WTC11 (cell line): ENCODE data around the gene ADORA2B. TPM values are rescaled to one million over a fixed set of nuclear protein-coding genes. Genes with fewer than 3 reads are reported as not detected.

Source experiments
- ATAC-seq: fragments of 200-7000 bp; cut with Tn5 transposase; 2 replicates; pipeline ENCODE4 v1.10.0; 2021; ENCODE audit warnings: mild to moderate bottlenecking, moderate library complexity
- CTCF ChIA-PET: fragments of 300-600 bp; sonication (Branson Sonifier 250); formaldehyde crosslinking; loops from one replicate; lab custom pipeline; 2021; ENCODE audit warnings: antibody characterized with exemption; lab: Charles Lee
- POLR2A ChIA-PET: fragments of 350-600 bp; sonication (Branson Sonifier 250); formaldehyde crosslinking; loops from one replicate; lab custom pipeline; 2021; ENCODE audit warnings: antibody characterized with exemption; lab: Charles Lee
- DNase-seq: peaks from one replicate; pipeline ENCODE4 v3.0.0; 2021; ENCODE audit warnings: low spot score
- H3K27ac Mint-ChIP-seq: 2 replicates; pipeline ENCODE4 v1.8.0; 2021; ENCODE audit warnings: mixed read lengths
- H3K27me3 Mint-ChIP-seq: 2 replicates; pipeline ENCODE4 v1.8.0; 2021; ENCODE audit warnings: low read depth, mild to moderate bottlenecking, moderate library complexity, mixed read lengths
- H3K36me3 Mint-ChIP-seq: 2 replicates; pipeline ENCODE4 v1.8.0; 2021; ENCODE audit warnings: mixed read lengths
- H3K4me1 Mint-ChIP-seq: 2 replicates; pipeline ENCODE4 v1.8.0; 2022; ENCODE audit warnings: mixed read lengths
- H3K4me3 Mint-ChIP-seq: 2 replicates; pipeline ENCODE4 v1.8.0; 2021; ENCODE audit warnings: mild to moderate bottlenecking, moderate library complexity, mixed read lengths
- H3K9me3 Mint-ChIP-seq: 2 replicates; pipeline ENCODE4 v1.8.0; 2021; ENCODE audit warnings: mixed read lengths
- AR ChIP-seq: fragments of 250-450 bp; sonication (Bioruptor Pico); IDR thresholded peaks from 2 replicates; pipeline ENCODE4 v1.9.0; 2021; ENCODE audit warnings: mild to moderate bottlenecking
- ATF2 ChIP-seq: sonication (generic); formaldehyde crosslinking; IDR thresholded peaks from 2 replicates; pipeline ENCODE4 v1.8.1; 2022; ENCODE audit warnings: low read depth, missing genetic modification reagents, borderline replicate concordance
- CTCF ChIP-seq: fragments of 200-600 bp; IDR thresholded peaks from 2 replicates; pipeline ENCODE4 v1.8.0; 2022; ENCODE audit warnings: antibody characterized with exemption
- FOXP4 ChIP-seq: sonication (generic); formaldehyde crosslinking; IDR thresholded peaks from 2 replicates; pipeline ENCODE4 v1.8.0; 2022; ENCODE audit warnings: mild to moderate bottlenecking, missing genetic modification reagents
- IRF2 ChIP-seq: sonication (generic); formaldehyde crosslinking; IDR thresholded peaks from 2 replicates; pipeline ENCODE4 v1.8.0; 2022; ENCODE audit warnings: low read depth, missing genetic modification reagents, borderline replicate concordance
- KAT7 ChIP-seq: sonication (generic); formaldehyde crosslinking; IDR thresholded peaks from 2 replicates; pipeline ENCODE4 v1.8.1; 2023; ENCODE audit warnings: missing genetic modification reagents, mild to moderate bottlenecking, borderline replicate concordance
- MLX ChIP-seq: sonication (generic); formaldehyde crosslinking; IDR thresholded peaks from 2 replicates; pipeline ENCODE4 v1.8.1; 2023; ENCODE audit warnings: mild to moderate bottlenecking, missing genetic modification reagents, moderate library complexity
- NR2C2 ChIP-seq: sonication (generic); formaldehyde crosslinking; IDR thresholded peaks from 2 replicates; pipeline ENCODE4 v1.8.0; 2022; ENCODE audit warnings: mild to moderate bottlenecking, missing genetic modification reagents
- NR3C1 ChIP-seq: sonication (generic); formaldehyde crosslinking; conservative IDR thresholded peaks from 2 replicates; pipeline ENCODE4 v1.8.1; 2023; ENCODE audit warnings: low read depth, mild to moderate bottlenecking, missing genetic modification reagents
- USF1 ChIP-seq: sonication (generic); formaldehyde crosslinking; IDR thresholded peaks from 2 replicates; pipeline ENCODE4 v1.8.0; 2022; ENCODE audit warnings: mild to moderate bottlenecking, missing genetic modification reagents
- ZBTB43 ChIP-seq: sonication (generic); formaldehyde crosslinking; IDR thresholded peaks from 2 replicates; pipeline ENCODE4 v1.8.1; 2023; ENCODE audit warnings: mild to moderate bottlenecking, missing genetic modification reagents
- ZNF121 ChIP-seq: sonication (generic); formaldehyde crosslinking; IDR thresholded peaks from 2 replicates; pipeline ENCODE4 v1.8.0; 2023; ENCODE audit warnings: missing genetic modification reagents
- ZNF219 ChIP-seq: sonication (generic); formaldehyde crosslinking; IDR thresholded peaks from 2 replicates; pipeline ENCODE4 v1.8.0; 2023; ENCODE audit warnings: missing genetic modification reagents, mild to moderate bottlenecking, borderline replicate concordance
- ZNF263 ChIP-seq: sonication (generic); formaldehyde crosslinking; IDR thresholded peaks from 2 replicates; pipeline ENCODE4 v1.8.1; 2022; ENCODE audit warnings: low read depth, mild to moderate bottlenecking, moderate library complexity, missing genetic modification reagents
- ZNF396 ChIP-seq: fragments of 250-450 bp; sonication (Bioruptor Pico); IDR thresholded peaks from 2 replicates; pipeline ENCODE4 v1.8.0; 2021; ENCODE audit warnings: mild to moderate bottlenecking, moderate library complexity, borderline replicate concordance
- ZNF423 ChIP-seq: fragments of 250-450 bp; sonication (Bioruptor Pico); IDR thresholded peaks from 2 replicates; pipeline ENCODE4 v2.1.2; 2022; ENCODE audit warnings: mild to moderate bottlenecking, moderate library complexity
- ZNF532 ChIP-seq: fragments of 250-450 bp; sonication (Bioruptor Pico); IDR thresholded peaks from 2 replicates; pipeline ENCODE4 v1.9.0; 2021; ENCODE audit warnings: mild to moderate bottlenecking, borderline replicate concordance
- total RNA-seq: library from RNA; stranded (reverse); gene quantifications from 3 replicates; pipeline ENCODE4 v1.2.3, GENCODE V29; 2021

ADORA2B gene
- total RNA-seq, 1 experiment from 2014 or later, result 4.2 TPM

GRCh38 chr17:15965528-15965927 lies 20.6 kb downstream of the ADORA2B start:
- Mint-ChIP-seq H3K4me1 (peaks cover 60% of the 10 kb centered on the region), H3K27me3 (no peaks in the 10 kb centered on the region), H3K9me3 (no peaks in the 10 kb centered on the region), H3K4me3 (peak overlapping the region; percentile 44), H3K27ac (peak overlapping the region; percentile 100), H3K36me3 (peaks cover 1% of the 10 kb centered on the region; the same call in 1 of the 2 replicates)
- TF ChIP-seq ZNF121 (CRISPR knock-in tag), result no peak
- TF ChIP-seq ZNF396, result no peak
- no peak for TF ChIP-seq ZNF423 (CRISPR knock-in tag)
- no peak for TF ChIP-seq ZNF219 (CRISPR knock-in tag)
- no peak for TF ChIP-seq CTCF
- TF ChIP-seq ZBTB43 (CRISPR knock-in tag), result no peak
- TF ChIP-seq NR3C1 (CRISPR knock-in tag), result no peak
- no peak for TF ChIP-seq MLX (CRISPR knock-in tag)
- TF ChIP-seq NR2C2, result no peak
- no peak for TF ChIP-seq USF1
- TF ChIP-seq KAT7 (CRISPR knock-in tag), result no peak
- TF ChIP-seq ZNF532, result no peak
- TF ChIP-seq ZNF263 (CRISPR knock-in tag), result no peak
- CTCF ChIA-PET, result interaction anchor here (0.7 to 4.2 kb wide), 4 partner anchors 17 to 34 kb away, joined by 3 to 43 read pairs (median 11); partner anchors contain the start of genes ADORA2B, TTC19 and ZSWIM7
- DNase-seq, result no peak
- peak; percentile 8 for ATAC-seq
- POLR2A ChIA-PET, result interaction anchor here (1.1 to 2.2 kb wide), 2 partner anchors 16 to 20 kb away, joined by 3 to 16 read pairs; partner anchors contain the start of gene ADORA2B

- ChIA-PET POLR2A (interaction anchor here (0.9 to 2.2 kb wide), 3 partner anchors 18 to 33 kb away, joined by 3 to 16 read pairs (median 4); partner anchors contain the start of genes ADORA2B, TTC19 and ZSWIM7), CTCF (interaction anchor here (0.8 to 4.2 kb wide), 5 partner anchors 14 to 34 kb away, joined by 3 to 43 read pairs (median 4); partner anchors contain the start of genes ADORA2B, TTC19 and ZSWIM7)
- peaks cover 68% of the 10 kb centered on the region for H3K4me1 Mint-ChIP-seq
- peaks cover 2% of the 10 kb centered on the region; the same call in 1 of the 2 replicates for H3K36me3 Mint-ChIP-seq
- peak; percentile 90 for ATAC-seq
- H3K4me3 Mint-ChIP-seq, result peak overlapping the region; percentile 65
- peak; percentile 82 for DNase-seq
- no peaks in the 10 kb centered on the region for H3K27me3 Mint-ChIP-seq
- peak overlapping the region; percentile 100 for H3K27ac Mint-ChIP-seq
- no peaks in the 10 kb centered on the region for H3K9me3 Mint-ChIP-seq
- peak; percentile 45; the same call in 1 of the 2 replicates for TF ChIP-seq FOXP4
- no peak for TF ChIP-seq IRF2 (CRISPR knock-in tag)
- no peak for TF ChIP-seq AR (CRISPR knock-in tag)
- TF ChIP-seq ATF2 (CRISPR knock-in tag), result no peak
Measured at GRCh38 chr17:15966183-15966878, 21.4 kb downstream of the ADORA2B start.
